ENCODE results near the gene TATDN3.
A peak's percentile ranks its signal among the peaks of the same experiment; 100 is the strongest.

DNA sequence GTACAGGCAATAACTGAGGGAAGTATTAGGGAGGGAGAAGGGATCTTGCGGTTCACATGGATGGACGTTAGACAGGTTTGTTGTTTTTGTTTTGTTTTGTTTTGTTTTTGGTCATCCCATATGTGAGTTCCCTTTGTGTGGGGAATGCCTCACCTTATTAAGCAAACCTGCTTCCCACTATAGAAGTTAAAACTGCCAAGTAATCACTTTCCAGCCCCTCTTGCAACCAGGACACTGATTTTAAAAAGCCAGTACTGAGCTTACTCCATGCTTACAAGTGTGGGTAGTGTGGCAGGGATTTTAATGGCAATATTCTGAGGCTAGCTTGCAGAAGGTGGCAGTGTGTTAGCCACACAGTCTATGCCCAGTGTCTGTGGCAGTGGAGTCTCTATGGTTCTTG, 29.3 kb downstream of the TATDN3 start:
- TF ChIP-seq CTCF (IDR thresholded peaks at IDR 0.05; ENCODE audit: low read depth, low read length), result 0 out of 2 replicates have a peak, but pooled peaks have one; percentile 10
- TF ChIP-seq EZH2phosphoT487 (IDR thresholded peaks at IDR 0.05; ENCODE audit: low read depth), result no peak
